Measurements from ENCODE around the gene PLPPR5. TPM values are rescaled to one million over a fixed set of nuclear protein-coding genes. Genes with fewer than 3 reads are reported as not detected.

The PLPPR5 gene
- total RNA-seq, 2 experiments from 2014 or later = not detected

DNA sequence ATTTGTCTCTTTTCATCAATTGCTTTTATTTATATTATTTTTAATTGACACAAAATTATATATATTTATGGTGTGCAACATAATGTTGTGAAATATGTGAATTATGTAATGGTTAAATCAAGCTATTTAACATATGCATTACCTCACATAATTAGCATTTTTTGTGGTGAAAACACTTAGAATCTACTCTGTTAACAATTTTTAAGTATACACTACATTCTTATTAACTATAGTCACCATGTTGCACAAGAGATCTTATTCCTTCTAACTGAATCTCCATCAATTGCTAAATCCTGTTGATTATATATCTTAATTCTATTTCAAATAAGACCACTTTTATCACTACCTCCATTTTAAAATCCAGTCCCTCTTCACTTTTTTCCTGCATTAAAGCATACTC lies 42.5 kb downstream of the PLPPR5 start:
- H3K4me3 ChIP-seq (ENCODE audit: low read length) = no peak overlapping the region
- H3K36me3 ChIP-seq (ENCODE audit: insufficient read depth, low read length) = no peaks in the 10 kb centered on the region
- no peak overlapping the region for H3K27ac ChIP-seq (ENCODE audit: low read depth in 1 of 2, low read length in 2 of 2)
- H3K9me3 Mint-ChIP-seq = no peaks in the 10 kb centered on the region
- no peak overlapping the region for H3K27ac Mint-ChIP-seq
- POLR2A ChIA-PET = no interaction called here
- no peaks in the 10 kb centered on the region for H3K27me3 ChIP-seq (ENCODE audit: control insufficient read depth in 1 of 2, insufficient read depth in 2 of 2, low read length in 2 of 2)
- H3K27me3 Mint-ChIP-seq = peaks cover 5% of the 10 kb centered on the region
- TF ChIP-seq, protein P1, sequence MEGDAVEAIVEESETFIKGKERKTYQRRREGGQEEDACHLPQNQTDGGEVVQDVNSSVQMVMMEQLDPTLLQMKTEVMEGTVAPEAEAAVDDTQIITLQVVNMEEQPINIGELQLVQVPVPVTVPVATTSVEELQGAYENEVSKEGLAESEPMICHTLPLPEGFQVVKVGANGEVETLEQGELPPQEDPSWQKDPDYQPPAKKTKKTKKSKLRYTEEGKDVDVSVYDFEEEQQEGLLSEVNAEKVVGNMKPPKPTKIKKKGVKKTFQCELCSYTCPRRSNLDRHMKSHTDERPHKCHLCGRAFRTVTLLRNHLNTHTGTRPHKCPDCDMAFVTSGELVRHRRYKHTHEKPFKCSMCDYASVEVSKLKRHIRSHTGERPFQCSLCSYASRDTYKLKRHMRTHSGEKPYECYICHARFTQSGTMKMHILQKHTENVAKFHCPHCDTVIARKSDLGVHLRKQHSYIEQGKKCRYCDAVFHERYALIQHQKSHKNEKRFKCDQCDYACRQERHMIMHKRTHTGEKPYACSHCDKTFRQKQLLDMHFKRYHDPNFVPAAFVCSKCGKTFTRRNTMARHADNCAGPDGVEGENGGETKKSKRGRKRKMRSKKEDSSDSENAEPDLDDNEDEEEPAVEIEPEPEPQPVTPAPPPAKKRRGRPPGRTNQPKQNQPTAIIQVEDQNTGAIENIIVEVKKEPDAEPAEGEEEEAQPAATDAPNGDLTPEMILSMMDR (IDR thresholded peaks at IDR 0.05) = no peak
- no peaks in the 10 kb centered on the region for H3K4me1 ChIP-seq (ENCODE audit: insufficient read depth, low read length)
- DNase-seq = no peak
- intact Hi-C loops (cut with DNase I, micrococcal nuclease) = no loop called here
- no peak overlapping the region for H3K4me3 Mint-ChIP-seq
- CTCF ChIA-PET = no interaction called here
- no peak for ATAC-seq (ENCODE audit: poor library complexity)
- H3K36me3 Mint-ChIP-seq (ENCODE audit: low read depth) = no peaks in the 10 kb centered on the region
- no peaks in the 10 kb centered on the region for H3K9me3 ChIP-seq (ENCODE audit: control insufficient read depth in 1 of 2, insufficient read depth in 1 of 2, low read length in 2 of 2)
- peaks cover 14% of the 10 kb centered on the region for H3K4me1 Mint-ChIP-seq (ENCODE audit: low read depth)

DNA sequence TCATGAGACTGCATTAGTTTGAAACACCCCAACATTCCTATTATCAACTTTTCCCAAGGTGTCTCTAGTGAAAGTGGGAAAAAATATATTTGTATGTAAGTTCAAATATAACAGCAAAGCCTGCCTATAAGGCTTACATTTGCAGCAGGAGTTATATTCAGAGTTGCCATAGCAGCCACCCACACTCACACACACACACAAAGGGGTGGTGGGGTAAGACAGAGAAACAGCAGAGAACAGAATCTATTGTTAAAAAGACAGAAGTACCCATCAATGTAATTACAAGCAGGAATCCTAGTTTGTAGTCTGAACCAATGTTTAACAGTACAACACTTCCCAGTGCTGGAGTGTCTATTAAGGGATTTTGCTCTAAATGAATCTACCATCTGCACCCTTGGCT lies 55.0 kb downstream of the PLPPR5 start:
- no peak for ATAC-seq (ENCODE audit: poor library complexity)
- no peaks in the 10 kb centered on the region for H3K4me1 ChIP-seq (ENCODE audit: insufficient read depth, low read length)
- ChIA-PET CTCF (no interaction called here), POLR2A (no interaction called here)
- H3K27ac ChIP-seq (ENCODE audit: low read depth in 1 of 2, low read length in 2 of 2) = no peak overlapping the region
- no peak overlapping the region for H3K27ac Mint-ChIP-seq
- intact Hi-C loops (cut with DNase I, micrococcal nuclease) = no loop called here
- DNase-seq = no peak
- no peaks in the 10 kb centered on the region for H3K9me3 Mint-ChIP-seq
- H3K4me3 ChIP-seq (ENCODE audit: low read length) = no peak overlapping the region
- H3K27me3 Mint-ChIP-seq = no peaks in the 10 kb centered on the region
- H3K4me3 Mint-ChIP-seq = no peak overlapping the region
- H3K36me3 Mint-ChIP-seq (ENCODE audit: low read depth) = no peaks in the 10 kb centered on the region
- no peaks in the 10 kb centered on the region for H3K27me3 ChIP-seq (ENCODE audit: control insufficient read depth in 1 of 2, insufficient read depth in 2 of 2, low read length in 2 of 2)
- TF ChIP-seq, protein P1 (IDR thresholded peaks at IDR 0.05) = no peak
- H3K9me3 ChIP-seq (ENCODE audit: control insufficient read depth in 1 of 2, insufficient read depth in 1 of 2, low read length in 2 of 2) = no peaks in the 10 kb centered on the region
- no peaks in the 10 kb centered on the region for H3K36me3 ChIP-seq (ENCODE audit: insufficient read depth, low read length)
- H3K4me1 Mint-ChIP-seq (ENCODE audit: low read depth) = no peaks in the 10 kb centered on the region

DNA sequence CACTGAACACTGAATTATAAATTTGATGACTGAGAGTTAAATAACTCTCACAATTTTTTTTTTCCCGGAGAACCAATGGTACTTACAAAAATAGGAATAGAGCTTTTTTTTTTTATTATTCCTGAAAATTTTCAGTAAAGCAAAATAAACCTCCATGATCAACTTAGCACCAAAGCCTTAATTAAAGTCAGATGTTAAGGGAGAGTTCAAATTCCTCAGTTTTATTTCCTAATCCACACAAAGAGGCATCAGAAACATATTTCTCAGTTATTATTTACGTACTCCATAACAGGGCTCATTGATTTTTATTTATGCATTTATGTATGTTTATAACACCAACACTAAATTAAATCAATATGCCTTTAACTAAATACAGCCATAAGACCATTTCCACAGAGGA lies 55.5 kb downstream of the PLPPR5 start:
- intact Hi-C loops (cut with DNase I, micrococcal nuclease) = no loop called here
- DNase-seq (no peak), ATAC-seq (ENCODE audit: poor library complexity) (no peak)
- no peaks in the 10 kb centered on the region for H3K27me3 ChIP-seq (ENCODE audit: control insufficient read depth in 1 of 2, insufficient read depth in 2 of 2, low read length in 2 of 2)
- CTCF ChIA-PET = interaction anchor here (0.7 kb wide), 1 partner anchor 34 kb away, joined by 3 read pairs; no protein-coding TSS in a partner anchor
- H3K36me3 ChIP-seq (ENCODE audit: insufficient read depth, low read length) = no peaks in the 10 kb centered on the region
- Mint-ChIP-seq H3K9me3 (no peaks in the 10 kb centered on the region), H3K36me3 (ENCODE audit: low read depth) (no peaks in the 10 kb centered on the region), H3K27ac (no peak overlapping the region), H3K4me3 (no peak overlapping the region), H3K4me1 (ENCODE audit: low read depth) (no peaks in the 10 kb centered on the region), H3K27me3 (no peaks in the 10 kb centered on the region)
- H3K4me3 ChIP-seq (ENCODE audit: low read length) = no peak overlapping the region
- H3K9me3 ChIP-seq (ENCODE audit: control insufficient read depth in 1 of 2, insufficient read depth in 1 of 2, low read length in 2 of 2) = no peaks in the 10 kb centered on the region
- no peaks in the 10 kb centered on the region for H3K4me1 ChIP-seq (ENCODE audit: insufficient read depth, low read length)
- POLR2A ChIA-PET = no interaction called here
- TF ChIP-seq, protein P1 (IDR thresholded peaks at IDR 0.05) = no peak
- no peak overlapping the region for H3K27ac ChIP-seq (ENCODE audit: low read depth in 1 of 2, low read length in 2 of 2)
